OCI-LY3 (cell line): ENCODE measurements around the gene CFD.

Experiments used
- CTCF ChIP-seq: fragments of 200-600, 300-600 bp; sonication (generic); IDR thresholded peaks from 2 replicates; pipeline ENCODE4 v1.5.1; 2014; ENCODE audit warnings: antibody characterized with exemption, low read length, low read depth
- EZH2phosphoT487 ChIP-seq: fragments of 200-600 bp; shearing (Covaris generic); IDR thresholded peaks from 2 replicates; pipeline ENCODE4 v1.6.1; 2018; ENCODE audit warnings: antibody characterized with exemption, mixed run types, low read depth

GRCh38 chr19:875265-875879 lies 15.9 kb downstream of the CFD start:
- no peak for TF ChIP-seq CTCF
- TF ChIP-seq EZH2phosphoT487 = no peak
